HEK293 (cell line): ENCODE data around the gene METTL23.
A peak's percentile ranks its signal among the peaks of the same experiment; 100 is the strongest.

Source experiments
- FEZF1 ChIP-seq: fragments of 450-650 bp; formaldehyde crosslinking; IDR thresholded peaks from 2 replicates; pipeline ENCODE4 v1.5.1; 2016; ENCODE audit warnings: missing biosample characterization, missing genetic modification characterization
- GLI2 ChIP-seq: fragments of 450-650 bp; formaldehyde crosslinking; IDR thresholded peaks from 2 replicates; pipeline ENCODE4; 2017; ENCODE audit warnings: missing biosample characterization, missing genetic modification characterization, low read depth, borderline replicate concordance
- GLIS2 ChIP-seq: fragments of 450-650 bp; formaldehyde crosslinking; IDR thresholded peaks from 2 replicates; pipeline ENCODE4 v1.5.1; 2016; ENCODE audit warnings: missing biosample characterization, missing genetic modification characterization
- WT1 ChIP-seq: fragments of 450-650 bp; formaldehyde crosslinking; IDR thresholded peaks from 2 replicates; pipeline ENCODE4 v1.5.1; 2016; ENCODE audit warnings: missing biosample characterization, missing genetic modification characterization
- ZBTB8A ChIP-seq: fragments of 450-650 bp; formaldehyde crosslinking; IDR thresholded peaks from 2 replicates; pipeline ENCODE4 v1.5.1; 2016; ENCODE audit warnings: missing biosample characterization, missing genetic modification characterization
- ZFP41 ChIP-seq: fragments of 450-650 bp; formaldehyde crosslinking; IDR thresholded peaks from 2 replicates; pipeline ENCODE4 v1.5.1; 2016; ENCODE audit warnings: missing biosample characterization, missing genetic modification characterization, borderline replicate concordance
- ZNF10 ChIP-seq: fragments of 450-650 bp; formaldehyde crosslinking; IDR thresholded peaks from 2 replicates; pipeline ENCODE4 v1.5.1; 2017; ENCODE audit warnings: missing biosample characterization, missing genetic modification characterization
- ZNF112 ChIP-seq: fragments of 450-650 bp; formaldehyde crosslinking; IDR thresholded peaks from 2 replicates; pipeline ENCODE4 v1.5.0; 2017; ENCODE audit warnings: missing biosample characterization, missing genetic modification characterization
- ZNF121 ChIP-seq: fragments of 450-650 bp; formaldehyde crosslinking; IDR thresholded peaks from 2 replicates; pipeline ENCODE4 v1.5.1; 2016; ENCODE audit warnings: missing biosample characterization, missing genetic modification characterization
- ZNF140 ChIP-seq: fragments of 450-650 bp; formaldehyde crosslinking; IDR thresholded peaks from 2 replicates; pipeline ENCODE4 v1.5.1; 2016; ENCODE audit warnings: missing biosample characterization, missing genetic modification characterization
- ZNF211 ChIP-seq: fragments of 450-650 bp; formaldehyde crosslinking; IDR thresholded peaks from 2 replicates; pipeline ENCODE4 v1.5.1; 2016; ENCODE audit warnings: low read depth, missing biosample characterization, missing genetic modification characterization
- ZNF214 ChIP-seq: fragments of 450-650 bp; formaldehyde crosslinking; IDR thresholded peaks from 2 replicates; pipeline ENCODE4 v1.5.1; 2017; ENCODE audit warnings: missing biosample characterization, mild to moderate bottlenecking, missing genetic modification characterization, borderline replicate concordance
- ZNF292 ChIP-seq: fragments of 450-650 bp; formaldehyde crosslinking; IDR thresholded peaks from 2 replicates; pipeline ENCODE4 v1.5.1; 2016; ENCODE audit warnings: low read depth, missing biosample characterization, missing genetic modification characterization, borderline replicate concordance
- ZNF585B ChIP-seq: fragments of 450-650 bp; formaldehyde crosslinking; IDR thresholded peaks from 2 replicates; pipeline ENCODE4 v1.5.1; 2016; ENCODE audit warnings: missing biosample characterization, missing genetic modification characterization
- ZNF629 ChIP-seq: fragments of 450-650 bp; formaldehyde crosslinking; IDR thresholded peaks from 2 replicates; pipeline ENCODE4 v1.5.1; 2017; ENCODE audit warnings: missing biosample characterization, missing genetic modification characterization
- ZNF747 ChIP-seq: fragments of 450-650 bp; formaldehyde crosslinking; IDR thresholded peaks from 2 replicates; pipeline ENCODE4 v1.5.1; 2016; ENCODE audit warnings: missing biosample characterization, missing genetic modification characterization
- ZNF777 ChIP-seq: fragments of 450-650 bp; formaldehyde crosslinking; IDR thresholded peaks from 2 replicates; pipeline ENCODE4 v1.5.1; 2017; ENCODE audit warnings: missing biosample characterization, missing genetic modification characterization, borderline replicate concordance
- TF ChIP-seq, protein P1 (sequence below): fragments of 450-650 bp; formaldehyde crosslinking; IDR thresholded peaks from 2 replicates; pipeline ENCODE4; 2016; ENCODE audit warnings: missing biosample characterization, missing genetic modification characterization
- TF ChIP-seq, protein P2 (sequence below): fragments of 450-650 bp; formaldehyde crosslinking; IDR thresholded peaks from 2 replicates; pipeline ENCODE4 v1.5.1; 2016; ENCODE audit warnings: missing biosample characterization, missing genetic modification characterization, borderline replicate concordance
- TF ChIP-seq, protein P3 (sequence below): fragments of 450-650 bp; formaldehyde crosslinking; IDR thresholded peaks from 2 replicates; pipeline ENCODE4 v1.5.1; 2016; ENCODE audit warnings: missing biosample characterization, missing genetic modification characterization
- TF ChIP-seq, protein P4 (sequence below): fragments of 450-650 bp; formaldehyde crosslinking; IDR thresholded peaks from 2 replicates; pipeline ENCODE4 v1.5.1; 2016; ENCODE audit warnings: missing biosample characterization, missing genetic modification characterization
- TF ChIP-seq, protein P5 (sequence below): fragments of 450-650 bp; formaldehyde crosslinking; IDR thresholded peaks from 2 replicates; pipeline ENCODE4 v1.5.1; 2017; ENCODE audit warnings: missing biosample characterization, missing genetic modification characterization
- TF ChIP-seq, protein P6 (sequence below): fragments of 450-650 bp; formaldehyde crosslinking; optimal IDR thresholded peaks from 2 replicates; pipeline ENCODE3; 2016; ENCODE audit warnings: missing biosample characterization, mild to moderate bottlenecking, missing genetic modification characterization
- TF ChIP-seq, protein P7 (sequence below): fragments of 450-650 bp; formaldehyde crosslinking; IDR thresholded peaks from 2 replicates; pipeline ENCODE4 v1.5.1; 2017; ENCODE audit warnings: missing biosample characterization, missing genetic modification characterization

The METTL23 gene

DNA sequence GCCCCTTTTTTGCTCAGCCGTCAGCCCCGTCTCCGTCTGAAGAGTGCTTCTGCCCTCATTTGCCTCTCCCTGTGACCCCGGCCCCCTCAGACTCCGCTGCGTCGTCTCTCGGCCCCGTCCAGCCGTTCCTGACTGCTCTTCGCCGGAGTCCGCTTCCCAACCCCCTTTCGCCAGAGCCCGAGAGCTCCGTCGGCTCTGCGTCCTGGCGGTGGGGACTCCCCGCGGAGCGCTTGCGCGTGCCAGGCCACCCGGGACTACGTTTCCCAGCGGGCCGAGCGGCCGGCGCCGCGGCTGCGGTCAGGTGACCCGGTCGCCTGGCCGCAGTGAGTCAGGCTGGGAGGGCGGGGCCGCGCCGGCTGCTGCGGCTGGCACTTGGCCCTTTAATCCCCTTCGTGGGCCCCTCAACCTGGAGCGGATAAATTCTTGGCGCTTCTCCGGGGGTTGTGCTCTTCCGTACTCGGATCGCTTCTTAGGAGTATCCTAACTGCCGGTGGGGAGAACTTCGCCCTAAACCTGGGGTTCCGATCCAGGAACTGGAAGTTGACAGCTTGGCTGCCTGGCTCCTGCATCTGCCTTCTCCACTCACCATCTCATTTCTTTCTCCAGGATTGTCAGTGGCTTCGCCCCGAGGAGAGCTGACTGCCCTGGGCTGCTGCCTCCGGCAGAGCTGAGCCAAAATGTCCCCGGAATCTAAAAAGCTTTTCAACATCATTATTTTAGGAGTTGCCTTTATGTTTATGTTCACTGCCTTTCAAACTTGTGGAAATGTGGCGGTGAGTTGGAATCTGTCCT is 11.2 kb downstream of the METTL23 start, which contains the start of gene MFSD11 (continued):
- TF ChIP-seq ZNF214 (tag by site-specific recombination) (no peak), ZNF10 (no peak), ZNF211 (tag by site-specific recombination) (no peak), ZNF292 (tag by site-specific recombination) (no peak), ZNF777 (peak; percentile 93; the same call in 1 of the 2 replicates), WT1 (tag by site-specific recombination) (peak; percentile 23), ZNF112 (tag by site-specific recombination) (no peak), ZBTB8A (tag by site-specific recombination) (peak; percentile 78), GLI2 (tag by site-specific recombination) (no peak), ZNF585B (tag by site-specific recombination) (no peak), ZNF629 (tag by site-specific recombination) (peak; percentile 79; the same call in 1 of the 2 replicates), GLIS2 (peak; percentile 96), ZFP41 (tag by site-specific recombination) (no peak), FEZF1 (tag by site-specific recombination) (peak; percentile 10), ZNF121 (tag by site-specific recombination) (no peak; the same call in 1 of the 2 replicates), ZNF747 (tag by site-specific recombination) (no peak), ZNF140 (tag by site-specific recombination) (no peak)
- TF ChIP-seq, protein P1, sequence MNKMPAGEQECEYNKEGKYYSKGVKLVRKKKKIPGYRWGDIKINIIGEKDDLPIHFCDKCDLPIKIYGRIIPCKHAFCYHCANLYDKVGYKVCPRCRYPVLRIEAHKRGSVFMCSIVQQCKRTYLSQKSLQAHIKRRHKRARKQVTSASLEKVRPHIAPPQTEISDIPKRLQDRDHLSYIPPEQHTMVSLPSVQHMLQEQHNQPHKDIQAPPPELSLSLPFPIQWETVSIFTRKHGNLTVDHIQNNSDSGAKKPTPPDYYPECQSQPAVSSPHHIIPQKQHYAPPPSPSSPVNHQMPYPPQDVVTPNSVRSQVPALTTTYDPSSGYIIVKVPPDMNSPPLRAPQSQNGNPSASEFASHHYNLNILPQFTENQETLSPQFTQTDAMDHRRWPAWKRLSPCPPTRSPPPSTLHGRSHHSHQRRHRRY (tag by site-specific recombination) = no peak
- TF ChIP-seq, protein P2, sequence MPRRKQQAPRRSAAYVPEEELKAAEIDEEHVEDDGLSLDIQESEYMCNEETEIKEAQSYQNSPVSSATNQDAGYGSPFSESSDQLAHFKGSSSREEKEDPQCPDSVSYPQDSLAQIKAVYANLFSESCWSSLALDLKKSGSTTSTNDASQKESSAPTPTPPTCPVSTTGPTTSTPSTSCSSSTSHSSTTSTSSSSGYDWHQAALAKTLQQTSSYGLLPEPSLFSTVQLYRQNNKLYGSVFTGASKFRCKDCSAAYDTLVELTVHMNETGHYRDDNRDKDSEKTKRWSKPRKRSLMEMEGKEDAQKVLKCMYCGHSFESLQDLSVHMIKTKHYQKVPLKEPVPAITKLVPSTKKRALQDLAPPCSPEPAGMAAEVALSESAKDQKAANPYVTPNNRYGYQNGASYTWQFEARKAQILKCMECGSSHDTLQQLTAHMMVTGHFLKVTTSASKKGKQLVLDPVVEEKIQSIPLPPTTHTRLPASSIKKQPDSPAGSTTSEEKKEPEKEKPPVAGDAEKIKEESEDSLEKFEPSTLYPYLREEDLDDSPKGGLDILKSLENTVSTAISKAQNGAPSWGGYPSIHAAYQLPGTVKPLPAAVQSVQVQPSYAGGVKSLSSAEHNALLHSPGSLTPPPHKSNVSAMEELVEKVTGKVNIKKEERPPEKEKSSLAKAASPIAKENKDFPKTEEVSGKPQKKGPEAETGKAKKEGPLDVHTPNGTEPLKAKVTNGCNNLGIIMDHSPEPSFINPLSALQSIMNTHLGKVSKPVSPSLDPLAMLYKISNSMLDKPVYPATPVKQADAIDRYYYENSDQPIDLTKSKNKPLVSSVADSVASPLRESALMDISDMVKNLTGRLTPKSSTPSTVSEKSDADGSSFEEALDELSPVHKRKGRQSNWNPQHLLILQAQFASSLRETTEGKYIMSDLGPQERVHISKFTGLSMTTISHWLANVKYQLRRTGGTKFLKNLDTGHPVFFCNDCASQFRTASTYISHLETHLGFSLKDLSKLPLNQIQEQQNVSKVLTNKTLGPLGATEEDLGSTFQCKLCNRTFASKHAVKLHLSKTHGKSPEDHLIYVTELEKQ (tag by site-specific recombination) = no peak
- TF ChIP-seq, protein P3, sequence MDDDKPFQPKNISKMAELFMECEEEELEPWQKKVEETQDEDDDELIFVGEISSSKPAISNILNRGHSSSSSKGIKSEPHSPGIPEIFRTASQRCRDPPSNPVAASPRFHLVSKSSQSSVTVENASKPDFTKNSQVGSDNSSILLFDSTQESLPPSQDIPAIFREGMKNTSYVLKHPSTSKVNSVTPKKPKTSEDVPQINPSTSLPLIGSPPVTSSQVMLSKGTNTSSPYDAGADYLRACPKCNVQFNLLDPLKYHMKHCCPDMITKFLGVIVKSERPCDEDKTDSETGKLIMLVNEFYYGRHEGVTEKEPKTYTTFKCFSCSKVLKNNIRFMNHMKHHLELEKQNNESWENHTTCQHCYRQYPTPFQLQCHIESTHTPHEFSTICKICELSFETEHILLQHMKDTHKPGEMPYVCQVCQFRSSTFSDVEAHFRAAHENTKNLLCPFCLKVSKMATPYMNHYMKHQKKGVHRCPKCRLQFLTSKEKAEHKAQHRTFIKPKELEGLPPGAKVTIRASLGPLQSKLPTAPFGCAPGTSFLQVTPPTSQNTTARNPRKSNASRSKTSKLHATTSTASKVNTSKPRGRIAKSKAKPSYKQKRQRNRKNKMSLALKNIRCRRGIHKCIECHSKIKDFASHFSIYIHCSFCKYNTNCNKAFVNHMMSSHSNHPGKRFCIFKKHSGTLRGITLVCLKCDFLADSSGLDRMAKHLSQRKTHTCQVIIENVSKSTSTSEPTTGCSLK (tag by site-specific recombination) = no peak
- TF ChIP-seq, protein P4, sequence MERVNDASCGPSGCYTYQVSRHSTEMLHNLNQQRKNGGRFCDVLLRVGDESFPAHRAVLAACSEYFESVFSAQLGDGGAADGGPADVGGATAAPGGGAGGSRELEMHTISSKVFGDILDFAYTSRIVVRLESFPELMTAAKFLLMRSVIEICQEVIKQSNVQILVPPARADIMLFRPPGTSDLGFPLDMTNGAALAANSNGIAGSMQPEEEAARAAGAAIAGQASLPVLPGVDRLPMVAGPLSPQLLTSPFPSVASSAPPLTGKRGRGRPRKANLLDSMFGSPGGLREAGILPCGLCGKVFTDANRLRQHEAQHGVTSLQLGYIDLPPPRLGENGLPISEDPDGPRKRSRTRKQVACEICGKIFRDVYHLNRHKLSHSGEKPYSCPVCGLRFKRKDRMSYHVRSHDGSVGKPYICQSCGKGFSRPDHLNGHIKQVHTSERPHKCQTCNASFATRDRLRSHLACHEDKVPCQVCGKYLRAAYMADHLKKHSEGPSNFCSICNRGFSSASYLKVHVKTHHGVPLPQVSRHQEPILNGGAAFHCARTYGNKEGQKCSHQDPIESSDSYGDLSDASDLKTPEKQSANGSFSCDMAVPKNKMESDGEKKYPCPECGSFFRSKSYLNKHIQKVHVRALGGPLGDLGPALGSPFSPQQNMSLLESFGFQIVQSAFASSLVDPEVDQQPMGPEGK (tag by site-specific recombination) = peak; percentile 99
- TF ChIP-seq, protein P5, sequence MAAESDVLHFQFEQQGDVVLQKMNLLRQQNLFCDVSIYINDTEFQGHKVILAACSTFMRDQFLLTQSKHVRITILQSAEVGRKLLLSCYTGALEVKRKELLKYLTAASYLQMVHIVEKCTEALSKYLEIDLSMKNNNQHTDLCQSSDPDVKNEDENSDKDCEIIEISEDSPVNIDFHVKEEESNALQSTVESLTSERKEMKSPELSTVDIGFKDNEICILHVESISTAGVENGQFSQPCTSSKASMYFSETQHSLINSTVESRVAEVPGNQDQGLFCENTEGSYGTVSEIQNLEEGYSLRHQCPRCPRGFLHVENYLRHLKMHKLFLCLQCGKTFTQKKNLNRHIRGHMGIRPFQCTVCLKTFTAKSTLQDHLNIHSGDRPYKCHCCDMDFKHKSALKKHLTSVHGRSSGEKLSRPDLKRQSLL (tag by site-specific recombination) = peak; percentile 76; the same call in 1 of the 2 replicates
- TF ChIP-seq, protein P6, sequence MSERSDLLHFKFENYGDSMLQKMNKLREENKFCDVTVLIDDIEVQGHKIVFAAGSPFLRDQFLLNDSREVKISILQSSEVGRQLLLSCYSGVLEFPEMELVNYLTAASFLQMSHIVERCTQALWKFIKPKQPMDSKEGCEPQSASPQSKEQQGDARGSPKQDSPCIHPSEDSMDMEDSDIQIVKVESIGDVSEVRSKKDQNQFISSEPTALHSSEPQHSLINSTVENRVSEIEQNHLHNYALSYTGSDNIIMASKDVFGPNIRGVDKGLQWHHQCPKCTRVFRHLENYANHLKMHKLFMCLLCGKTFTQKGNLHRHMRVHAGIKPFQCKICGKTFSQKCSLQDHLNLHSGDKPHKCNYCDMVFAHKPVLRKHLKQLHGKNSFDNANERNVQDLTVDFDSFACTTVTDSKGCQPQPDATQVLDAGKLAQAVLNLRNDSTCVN (tag by site-specific recombination) = peak; percentile 87
- TF ChIP-seq, protein P7, sequence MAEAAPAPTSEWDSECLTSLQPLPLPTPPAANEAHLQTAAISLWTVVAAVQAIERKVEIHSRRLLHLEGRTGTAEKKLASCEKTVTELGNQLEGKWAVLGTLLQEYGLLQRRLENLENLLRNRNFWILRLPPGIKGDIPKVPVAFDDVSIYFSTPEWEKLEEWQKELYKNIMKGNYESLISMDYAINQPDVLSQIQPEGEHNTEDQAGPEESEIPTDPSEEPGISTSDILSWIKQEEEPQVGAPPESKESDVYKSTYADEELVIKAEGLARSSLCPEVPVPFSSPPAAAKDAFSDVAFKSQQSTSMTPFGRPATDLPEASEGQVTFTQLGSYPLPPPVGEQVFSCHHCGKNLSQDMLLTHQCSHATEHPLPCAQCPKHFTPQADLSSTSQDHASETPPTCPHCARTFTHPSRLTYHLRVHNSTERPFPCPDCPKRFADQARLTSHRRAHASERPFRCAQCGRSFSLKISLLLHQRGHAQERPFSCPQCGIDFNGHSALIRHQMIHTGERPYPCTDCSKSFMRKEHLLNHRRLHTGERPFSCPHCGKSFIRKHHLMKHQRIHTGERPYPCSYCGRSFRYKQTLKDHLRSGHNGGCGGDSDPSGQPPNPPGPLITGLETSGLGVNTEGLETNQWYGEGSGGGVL (tag by site-specific recombination) = peak; percentile 29; the same call in 1 of the 2 replicates
